HFF-Myc (cell line): Measurements from ENCODE around the gene NELL1.

Experiments
- DNase-seq: peaks from one replicate; pipeline ENCODE4 v3.0.0-alpha.2; 2011; ENCODE audit warnings: low read depth; ENCODE audit errors: extremely low read depth
- H3K4me3 ChIP-seq: replicated peaks from 2 replicates; pipeline ENCODE4 v1.5.1; 2011; ENCODE audit warnings: low read depth, mild to moderate bottlenecking, control low read depth, low read length
- CTCF ChIP-seq: IDR thresholded peaks from 2 replicates; pipeline ENCODE4 v1.5.1; 2012; ENCODE audit warnings: mild to moderate bottlenecking, low read depth, low read length, control low read depth; ENCODE audit errors: missing control alignments

NELL1 gene

DNA sequence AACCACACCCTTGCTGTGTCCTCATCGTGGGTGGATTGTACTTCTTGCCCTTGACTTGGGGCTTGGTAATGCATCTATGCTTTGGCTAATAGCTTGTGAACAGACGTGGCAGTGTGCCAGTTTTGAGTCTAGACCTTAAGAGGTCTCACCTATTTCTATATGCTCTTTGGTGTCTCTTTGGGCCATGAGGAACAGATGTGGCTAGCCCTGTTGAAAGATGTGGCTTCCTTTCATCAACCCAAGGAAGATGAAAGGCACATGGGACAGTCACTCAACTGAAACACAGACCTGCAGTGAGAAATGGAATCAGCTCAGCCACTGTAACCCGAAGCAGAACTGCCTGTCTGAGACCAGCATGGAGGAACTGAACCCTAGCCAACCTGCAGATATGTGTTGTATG lies 7.9 kb upstream of the NELL1 start:
- no peak overlapping the region for H3K4me3 ChIP-seq
- DNase-seq: no peak
- TF ChIP-seq CTCF: no peak

DNA sequence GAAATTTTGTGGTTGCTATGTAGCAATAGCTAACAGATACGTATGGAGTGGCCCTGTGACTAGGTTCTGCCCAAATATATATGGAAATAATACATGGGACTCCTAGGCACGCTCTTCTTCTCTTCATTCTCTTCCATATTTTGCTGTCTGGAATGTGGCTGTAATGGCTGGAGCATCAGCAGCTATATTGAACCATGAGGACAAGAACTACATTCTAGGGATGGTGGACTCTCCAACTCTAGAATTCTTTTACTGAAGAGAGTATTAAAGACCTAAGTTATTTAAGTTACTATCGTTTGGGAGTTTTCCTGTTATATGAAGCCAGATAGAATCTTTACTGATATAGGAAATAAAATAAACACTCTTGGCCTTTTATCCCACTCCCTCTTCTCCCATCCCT lies 7.5 kb upstream of the NELL1 start:
- H3K4me3 ChIP-seq: no peak overlapping the region
- no peak for DNase-seq
- TF ChIP-seq CTCF: no peak

GRCh38 chr11:20668131-20668809 lies 1.1 kb upstream of the NELL1 start:
- no peak overlapping the region for H3K4me3 ChIP-seq
- DNase-seq: no peak
- no peak for TF ChIP-seq CTCF

DNA sequence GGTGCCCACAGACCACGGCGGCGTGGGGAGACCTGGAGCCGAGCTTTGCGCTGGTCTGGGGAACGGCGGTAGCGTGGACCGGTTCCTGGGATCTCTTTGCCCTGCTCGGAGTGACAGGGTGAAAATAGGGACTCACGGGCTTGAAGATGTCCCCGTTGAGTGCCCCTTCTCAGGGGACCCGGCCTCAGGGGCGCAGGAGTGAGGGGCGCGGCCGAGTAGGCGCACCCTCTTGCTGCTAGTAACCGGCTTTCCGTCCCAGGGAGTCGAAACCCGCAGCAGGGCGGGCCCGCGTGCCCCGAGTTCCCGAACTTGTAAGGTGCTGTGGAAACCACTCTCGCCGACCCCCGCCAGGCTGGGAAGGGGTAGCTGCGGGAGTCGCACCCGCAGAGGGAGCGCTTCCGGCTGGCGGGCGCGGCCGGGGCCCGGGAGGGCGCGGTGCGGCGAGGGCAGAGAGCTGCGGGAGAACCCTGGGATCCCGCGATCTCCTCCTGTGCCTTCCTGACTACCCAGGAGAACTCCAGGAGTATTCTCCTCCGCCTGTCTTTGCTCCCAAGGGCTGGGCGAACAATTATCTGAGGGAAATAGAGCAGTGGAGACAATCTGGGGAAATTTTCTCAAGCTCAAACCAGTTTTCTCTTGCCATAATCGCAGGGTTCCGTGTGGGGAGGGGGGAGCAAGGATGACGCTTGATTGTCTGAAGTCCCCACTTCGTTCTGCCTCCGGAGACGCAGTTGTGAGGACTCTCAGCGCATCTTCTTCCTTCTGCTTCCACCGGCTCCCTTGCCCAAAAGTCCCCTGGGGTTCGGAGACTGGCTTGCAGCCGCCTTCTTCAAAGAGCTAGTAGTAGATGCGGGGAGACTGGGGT lies 666 bp downstream of the NELL1 start:
- no peak for DNase-seq
- H3K4me3 ChIP-seq: no peak overlapping the region
- no peak for TF ChIP-seq CTCF

DNA sequence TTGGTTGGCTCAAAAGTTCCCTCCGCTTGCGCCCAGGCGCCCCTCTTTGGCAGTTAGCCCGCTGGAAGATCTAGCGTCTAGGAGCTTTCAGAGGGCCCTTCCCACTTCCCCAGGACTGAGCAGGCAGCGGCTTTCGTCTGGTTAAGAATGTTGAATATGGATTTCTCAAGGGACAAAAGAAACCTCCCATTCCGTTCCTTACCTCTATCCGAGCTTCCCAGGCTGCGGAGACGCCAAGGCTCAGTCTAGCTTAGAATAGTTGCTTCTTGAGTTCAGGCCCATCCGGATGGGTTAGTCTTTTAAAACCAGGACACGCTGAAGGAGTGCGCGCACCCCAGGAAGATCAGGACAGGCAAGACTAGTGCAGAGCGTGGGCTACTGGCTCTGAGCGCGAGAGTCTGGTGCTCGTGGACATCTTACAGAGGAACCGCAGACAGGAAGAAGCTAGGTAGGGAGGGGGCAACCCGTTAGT lies 1.6 kb downstream of the NELL1 start:
- no peak for TF ChIP-seq CTCF
- no peak for DNase-seq
- no peak overlapping the region for H3K4me3 ChIP-seq

GRCh38 chr11:20671856-20672546 lies 2.6 kb downstream of the NELL1 start:
- no peak overlapping the region for H3K4me3 ChIP-seq
- peak; percentile 26 for TF ChIP-seq CTCF
- DNase-seq: no peak
